Measurements from ENCODE around the gene GRID2IP.

Gene GRID2IP

DNA sequence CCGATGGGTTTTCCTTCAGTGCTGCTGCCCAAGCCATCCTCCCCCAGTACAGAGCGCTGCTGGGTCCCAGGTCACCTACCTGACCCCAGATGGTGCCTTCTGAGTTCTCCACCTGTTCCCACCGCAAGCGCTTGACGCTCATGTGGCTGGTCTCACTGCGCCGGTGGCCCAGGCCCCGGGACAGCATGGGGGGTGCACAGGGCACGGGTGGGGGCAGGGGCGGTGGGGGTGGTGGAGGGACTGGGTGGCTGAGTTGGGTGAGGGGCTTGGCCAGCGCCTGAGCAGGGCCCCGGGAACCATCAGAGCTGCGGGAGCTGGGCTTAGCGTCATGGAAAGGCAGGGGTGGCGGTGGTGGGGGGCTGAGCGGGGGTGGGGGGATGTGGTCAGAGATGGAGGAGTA, 43.4 kb downstream of the GRID2IP start:
- Histone ChIP-seq H2BK5ac (ENCODE audit: low read length) (no peak overlapping the region), H2BK15ac (replicated peaks; ENCODE audit: low read depth) (no peak overlapping the region), H3K4me3 (ENCODE audit: low read length) (no peak overlapping the region), H2AK5ac (ENCODE audit: low read length) (no peak overlapping the region), H3K56ac (ENCODE audit: low read length) (no peak overlapping the region), H3K79me1 (ENCODE audit: low read length) (no peaks in the 10 kb centered on the region), H2BK120ac (ENCODE audit: low read depth, low read length) (no peak overlapping the region), H3K4me1 (ENCODE audit: control insufficient read depth, low read depth, low read length) (no peaks in the 10 kb centered on the region), H3K27me3 (ENCODE audit: insufficient read depth, low read length, poor library complexity) (no peaks in the 10 kb centered on the region), H3K27ac (ENCODE audit: low read depth, low read length) (no peak overlapping the region), H4K8ac (ENCODE audit: low read depth, low read length) (no peak overlapping the region), H3K9ac (ENCODE audit: low read length) (no peak overlapping the region), H3K23ac (ENCODE audit: low read length) (no peak overlapping the region), H4K5ac (ENCODE audit: low read length) (no peak overlapping the region), H3K18ac (ENCODE audit: low read length) (no peak overlapping the region), H3K4ac (ENCODE audit: low read depth, low read length) (no peak overlapping the region), H3K79me2 (ENCODE audit: control insufficient read depth, insufficient read depth, low read length) (no peaks in the 10 kb centered on the region), H3K4me2 (ENCODE audit: low read length) (no peak overlapping the region), H3K36me3 (ENCODE audit: control insufficient read depth, insufficient read depth, low read length) (no peaks in the 10 kb centered on the region)
- WGBS (ENCODE audit: extremely low coverage, insufficient coverage, low lambda C conversion rate): no CpG with 5 or more reads among the region's 16 CpGs
- DNase-seq: no peak

DNA sequence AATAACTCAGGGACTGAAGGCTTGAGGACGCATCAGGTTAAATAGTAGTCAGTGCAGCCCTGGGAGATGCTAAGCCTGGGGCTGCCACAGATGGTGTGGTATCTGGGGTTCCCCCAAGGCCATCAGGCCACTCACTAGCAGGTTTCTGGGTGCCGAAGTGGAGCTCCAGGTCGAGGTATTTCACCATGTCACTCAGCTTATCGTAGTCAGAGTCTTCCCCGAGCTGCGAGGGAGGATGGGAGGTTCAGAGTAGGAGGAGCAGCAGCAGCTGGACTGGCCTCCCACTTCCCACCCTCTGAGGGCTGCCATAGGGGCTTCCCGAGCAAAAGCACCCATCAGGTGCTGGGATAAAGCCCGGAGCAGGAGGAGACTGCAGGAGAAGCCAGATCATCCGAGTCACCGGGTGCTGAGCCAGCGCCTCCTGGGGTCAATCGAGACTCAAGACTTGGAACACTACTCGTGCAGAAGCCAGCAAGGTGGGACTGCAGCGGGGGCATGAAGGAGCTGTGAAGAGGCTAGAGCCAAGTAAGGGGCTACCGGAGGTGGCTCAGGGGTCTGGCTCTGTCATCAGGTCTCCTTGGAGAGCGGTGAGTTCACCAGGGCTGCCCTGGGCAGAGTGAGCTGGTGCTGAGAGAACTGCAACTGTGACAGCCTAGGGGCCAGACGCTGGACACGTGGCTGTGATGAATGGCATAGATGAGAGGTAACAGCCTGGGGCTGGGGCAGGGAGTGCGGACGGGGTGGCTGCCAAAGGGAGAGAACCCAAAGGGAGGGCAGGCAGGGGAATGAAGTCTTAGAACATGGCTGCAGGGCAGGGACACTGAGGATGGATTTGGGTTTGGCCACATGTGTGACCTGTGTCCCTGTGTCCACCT, 45.3 kb downstream of the GRID2IP start:
- no peaks in the 10 kb centered on the region for H3K36me3 ChIP-seq (ENCODE audit: control insufficient read depth, insufficient read depth, low read length)
- no peak overlapping the region for H3K4ac ChIP-seq (ENCODE audit: low read depth, low read length)
- H2BK5ac ChIP-seq (ENCODE audit: low read length): no peak overlapping the region
- no peak overlapping the region for H2BK15ac ChIP-seq (replicated peaks; ENCODE audit: low read depth)
- no peaks in the 10 kb centered on the region for H3K79me1 ChIP-seq (ENCODE audit: low read length)
- no peak overlapping the region for H3K4me3 ChIP-seq (ENCODE audit: low read length)
- H3K23ac ChIP-seq (ENCODE audit: low read length): no peak overlapping the region
- H3K27ac ChIP-seq (ENCODE audit: low read depth, low read length): no peak overlapping the region
- H2AK5ac ChIP-seq (ENCODE audit: low read length): no peak overlapping the region
- DNase-seq: no peak
- H3K4me1 ChIP-seq (ENCODE audit: control insufficient read depth, low read depth, low read length): no peaks in the 10 kb centered on the region
- H4K8ac ChIP-seq (ENCODE audit: low read depth, low read length): no peak overlapping the region
- no peak overlapping the region for H4K5ac ChIP-seq (ENCODE audit: low read length)
- H2BK120ac ChIP-seq (ENCODE audit: low read depth, low read length): no peak overlapping the region
- H3K18ac ChIP-seq (ENCODE audit: low read length): no peak overlapping the region
- no peak overlapping the region for H3K56ac ChIP-seq (ENCODE audit: low read length)
- no CpG with 5 or more reads among the region's 20 CpGs for WGBS (ENCODE audit: extremely low coverage, insufficient coverage, low lambda C conversion rate)
- H3K9ac ChIP-seq (ENCODE audit: low read length): no peak overlapping the region
- H3K27me3 ChIP-seq (ENCODE audit: insufficient read depth, low read length, poor library complexity): no peaks in the 10 kb centered on the region
- H3K4me2 ChIP-seq (ENCODE audit: low read length): no peak overlapping the region
- H3K79me2 ChIP-seq (ENCODE audit: control insufficient read depth, insufficient read depth, low read length): no peaks in the 10 kb centered on the region

DNA sequence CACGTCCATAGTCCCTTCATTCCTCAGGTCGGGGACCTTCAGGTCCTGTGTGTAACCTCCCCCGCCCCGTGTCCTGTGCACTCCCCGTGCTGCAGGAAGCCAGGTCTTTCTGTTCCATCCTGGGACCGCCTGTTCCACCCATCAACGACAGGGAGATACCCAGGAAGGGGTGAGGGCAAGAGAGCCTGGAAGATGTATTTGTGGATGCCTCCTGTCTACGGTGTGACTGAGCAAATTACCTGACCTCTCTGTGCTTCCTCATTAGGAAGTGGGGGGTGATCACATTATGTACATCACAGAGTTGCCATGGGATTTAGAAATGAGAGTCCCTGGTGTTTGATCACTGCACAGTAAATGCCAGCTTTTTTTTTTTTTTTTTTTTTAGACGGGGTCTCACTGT, 46.3 kb downstream of the GRID2IP start:
- Histone ChIP-seq H4K5ac (ENCODE audit: low read length) (no peak overlapping the region), H3K27me3 (ENCODE audit: insufficient read depth, low read length, poor library complexity) (no peaks in the 10 kb centered on the region), H3K4me2 (ENCODE audit: low read length) (peak overlapping the region; percentile 83), H3K23ac (ENCODE audit: low read length) (no peak overlapping the region), H3K27ac (ENCODE audit: low read depth, low read length) (no peak overlapping the region), H3K4me1 (ENCODE audit: control insufficient read depth, low read depth, low read length) (no peaks in the 10 kb centered on the region), H3K79me1 (ENCODE audit: low read length) (no peaks in the 10 kb centered on the region), H2BK5ac (ENCODE audit: low read length) (no peak overlapping the region), H3K79me2 (ENCODE audit: control insufficient read depth, insufficient read depth, low read length) (no peaks in the 10 kb centered on the region), H3K9ac (ENCODE audit: low read length) (peak overlapping the region; percentile 46), H4K8ac (ENCODE audit: low read depth, low read length) (no peak overlapping the region), H2BK15ac (replicated peaks; ENCODE audit: low read depth) (no peak overlapping the region), H3K18ac (ENCODE audit: low read length) (no peak overlapping the region), H3K56ac (ENCODE audit: low read length) (peak overlapping the region; percentile 68), H3K36me3 (ENCODE audit: control insufficient read depth, insufficient read depth, low read length) (no peaks in the 10 kb centered on the region), H2AK5ac (ENCODE audit: low read length) (no peak overlapping the region), H2BK120ac (ENCODE audit: low read depth, low read length) (no peak overlapping the region), H3K4me3 (ENCODE audit: low read length) (no peak overlapping the region), H3K4ac (ENCODE audit: low read depth, low read length) (no peak overlapping the region)
- WGBS (ENCODE audit: extremely low coverage, insufficient coverage, low lambda C conversion rate): no CpG with 5 or more reads among the region's 9 CpGs
- no peak for DNase-seq

DNA sequence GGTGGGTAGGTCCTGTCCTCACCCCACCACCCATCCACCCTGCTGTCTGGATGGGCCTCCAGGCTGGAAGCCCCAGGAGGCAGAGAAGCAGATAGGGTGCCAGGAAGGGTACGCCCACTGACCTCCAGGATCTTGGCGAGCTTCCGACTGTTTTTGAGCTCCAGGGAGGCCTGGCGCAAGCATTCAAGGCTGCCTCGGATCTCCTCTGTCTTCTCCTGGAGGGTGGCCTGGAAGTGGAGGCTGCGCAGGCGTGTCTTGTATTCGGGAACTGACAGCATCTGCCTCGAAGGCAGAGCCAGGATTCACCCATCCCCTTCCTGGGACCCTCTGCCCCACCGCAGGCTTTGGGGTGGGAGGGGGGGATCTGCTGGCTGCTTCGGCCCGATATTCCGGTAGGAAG, 48.4 kb downstream of the GRID2IP start:
- peak overlapping the region; percentile 25 for H3K56ac ChIP-seq (ENCODE audit: low read length)
- no peak overlapping the region for H2BK15ac ChIP-seq (replicated peaks; ENCODE audit: low read depth)
- no peak overlapping the region for H3K18ac ChIP-seq (ENCODE audit: low read length)
- no peaks in the 10 kb centered on the region for H3K4me1 ChIP-seq (ENCODE audit: control insufficient read depth, low read depth, low read length)
- H3K4me3 ChIP-seq (ENCODE audit: low read length): no peak overlapping the region
- H2AK5ac ChIP-seq (ENCODE audit: low read length): no peak overlapping the region
- WGBS (ENCODE audit: extremely low coverage, insufficient coverage, low lambda C conversion rate): no CpG with 5 or more reads among the region's 13 CpGs
- H3K9ac ChIP-seq (ENCODE audit: low read length): peak overlapping the region; percentile 13
- H3K4ac ChIP-seq (ENCODE audit: low read depth, low read length): no peak overlapping the region
- H3K23ac ChIP-seq (ENCODE audit: low read length): peak overlapping the region; percentile 45
- H4K8ac ChIP-seq (ENCODE audit: low read depth, low read length): no peak overlapping the region
- H3K36me3 ChIP-seq (ENCODE audit: control insufficient read depth, insufficient read depth, low read length): no peaks in the 10 kb centered on the region
- no peak overlapping the region for H2BK120ac ChIP-seq (ENCODE audit: low read depth, low read length)
- H4K5ac ChIP-seq (ENCODE audit: low read length): no peak overlapping the region
- no peak overlapping the region for H2BK5ac ChIP-seq (ENCODE audit: low read length)
- no peaks in the 10 kb centered on the region for H3K27me3 ChIP-seq (ENCODE audit: insufficient read depth, low read length, poor library complexity)
- no peak overlapping the region for H3K4me2 ChIP-seq (ENCODE audit: low read length)
- no peak for DNase-seq
- no peaks in the 10 kb centered on the region for H3K79me2 ChIP-seq (ENCODE audit: control insufficient read depth, insufficient read depth, low read length)
- no peaks in the 10 kb centered on the region for H3K79me1 ChIP-seq (ENCODE audit: low read length)
- H3K27ac ChIP-seq (ENCODE audit: low read depth, low read length): no peak overlapping the region

DNA sequence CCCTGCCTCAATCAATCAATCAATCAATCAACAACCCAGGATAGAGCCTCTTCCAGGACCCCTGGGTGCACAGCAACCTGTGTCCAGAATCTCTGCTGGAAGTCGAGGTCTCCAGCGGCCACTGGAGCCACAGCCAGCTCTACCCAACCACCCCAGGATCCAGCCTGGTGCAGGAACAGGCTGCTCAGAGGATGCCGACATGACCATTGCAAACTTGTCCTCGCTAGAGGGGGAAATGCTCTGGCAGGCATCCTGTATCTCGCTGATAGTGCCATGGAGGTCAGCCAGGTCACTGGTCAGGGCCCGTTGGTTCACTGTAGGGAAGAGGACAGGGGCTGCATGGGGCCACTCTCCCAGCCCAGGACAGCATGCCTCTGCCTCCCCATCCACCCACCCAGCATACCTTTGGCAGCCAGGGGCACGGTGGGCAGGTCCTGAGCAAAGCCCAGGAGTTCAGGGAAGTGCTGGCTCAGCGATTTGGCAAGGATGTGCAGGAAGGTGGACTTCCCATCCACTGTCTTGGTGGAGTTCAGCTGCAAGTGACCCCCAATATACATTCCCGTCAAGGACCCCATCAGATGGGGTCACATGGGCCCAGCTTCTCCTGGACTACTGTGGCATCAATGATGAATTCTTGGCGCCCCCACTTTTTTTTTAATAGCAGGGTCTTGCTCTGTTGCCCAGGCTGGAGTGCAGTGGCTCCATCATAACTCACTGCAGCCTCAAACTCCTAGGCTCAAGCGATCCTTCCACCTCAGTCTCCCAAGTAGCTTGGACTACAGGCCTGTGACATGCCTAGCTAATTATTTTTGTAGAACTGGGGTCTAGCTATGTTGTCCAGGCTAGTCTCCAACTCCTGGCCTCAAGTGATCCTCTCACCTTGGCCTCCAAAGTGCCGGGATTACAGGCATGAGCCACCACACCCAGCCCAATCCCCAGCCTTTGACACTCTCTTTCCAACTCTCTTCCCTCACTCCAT, 49.4 kb downstream of the GRID2IP start:
- DNase-seq: no peak
- H3K79me1 ChIP-seq (ENCODE audit: low read length): no peaks in the 10 kb centered on the region
- no peaks in the 10 kb centered on the region for H3K4me1 ChIP-seq (ENCODE audit: control insufficient read depth, low read depth, low read length)
- no peaks in the 10 kb centered on the region for H3K27me3 ChIP-seq (ENCODE audit: insufficient read depth, low read length, poor library complexity)
- H3K79me2 ChIP-seq (ENCODE audit: control insufficient read depth, insufficient read depth, low read length): no peaks in the 10 kb centered on the region
- no peak overlapping the region for H3K4me3 ChIP-seq (ENCODE audit: low read length)
- H2BK5ac ChIP-seq (ENCODE audit: low read length): no peak overlapping the region
- H2BK15ac ChIP-seq (replicated peaks; ENCODE audit: low read depth): no peak overlapping the region
- H3K4me2 ChIP-seq (ENCODE audit: low read length): no peak overlapping the region
- H4K8ac ChIP-seq (ENCODE audit: low read depth, low read length): no peak overlapping the region
- H2AK5ac ChIP-seq (ENCODE audit: low read length): no peak overlapping the region
- no CpG with 5 or more reads among the region's 12 CpGs for WGBS (ENCODE audit: extremely low coverage, insufficient coverage, low lambda C conversion rate)
- H3K56ac ChIP-seq (ENCODE audit: low read length): no peak overlapping the region
- no peak overlapping the region for H3K18ac ChIP-seq (ENCODE audit: low read length)
- no peak overlapping the region for H3K23ac ChIP-seq (ENCODE audit: low read length)
- no peak overlapping the region for H4K5ac ChIP-seq (ENCODE audit: low read length)
- no peak overlapping the region for H2BK120ac ChIP-seq (ENCODE audit: low read depth, low read length)
- no peak overlapping the region for H3K27ac ChIP-seq (ENCODE audit: low read depth, low read length)
- no peaks in the 10 kb centered on the region for H3K36me3 ChIP-seq (ENCODE audit: control insufficient read depth, insufficient read depth, low read length)
- H3K4ac ChIP-seq (ENCODE audit: low read depth, low read length): no peak overlapping the region
- H3K9ac ChIP-seq (ENCODE audit: low read length): no peak overlapping the region
